MM.1S (cell line): Measurements from ENCODE around the gene KRT74.

ENCODE experiments used
- DNase-seq: peaks from one replicate; pipeline ENCODE4 v3.0.0-alpha.2; 2015
- H2AFZ ChIP-seq: fragments of 300-600 bp; sonication (generic); 2 replicates; pipeline ENCODE4 v1.6.0; 2016; ENCODE audit warnings: antibody characterized with exemption, low read length
- H3F3A ChIP-seq: fragments of 300-600 bp; sonication (generic); 2 replicates; pipeline ENCODE4 v1.6.1; 2016; ENCODE audit warnings: mild to moderate bottlenecking, antibody characterized with exemption, low read length, moderate library complexity, mixed read lengths; ENCODE audit not compliant: insufficient read depth
- H3K27ac ChIP-seq: fragments of 300-600 bp; sonication (generic); 2 replicates; pipeline ENCODE4 v1.5.1; 2016; ENCODE audit warnings: mild to moderate bottlenecking, low read length
- H3K27me3 ChIP-seq: fragments of 300-600 bp; sonication (generic); replicated peaks from 2 replicates; pipeline ENCODE4 v1.6.0; 2016; ENCODE audit warnings: low read length; ENCODE audit not compliant: insufficient read depth
- H3K36me3 ChIP-seq: fragments of 300-600 bp; sonication (generic); replicated peaks from 2 replicates; pipeline ENCODE4 v1.6.1; 2016; ENCODE audit warnings: mild to moderate bottlenecking, low read length, mixed read lengths; ENCODE audit not compliant: insufficient read depth
- H3K4me1 ChIP-seq: fragments of 300-600 bp; sonication (generic); 2 replicates; pipeline ENCODE4 v1.6.1; 2016; ENCODE audit warnings: low read length, mixed read lengths
- H3K4me2 ChIP-seq: fragments of 300-600 bp; sonication (generic); 2 replicates; pipeline ENCODE4 v1.6.0; 2016; ENCODE audit warnings: low read depth, low read length
- H3K4me3 ChIP-seq: fragments of 300-600 bp; sonication (generic); 2 replicates; pipeline ENCODE4 v1.5.1; 2016; ENCODE audit warnings: low read length, mixed read lengths
- H3K79me2 ChIP-seq: fragments of 300-600 bp; sonication (generic); 2 replicates; pipeline ENCODE4 v1.6.1; 2016; ENCODE audit warnings: mixed run types, low read length, mixed read lengths
- H3K9ac ChIP-seq: fragments of 300-600 bp; sonication (generic); 2 replicates; pipeline ENCODE4 v1.6.1; 2016; ENCODE audit warnings: low read length, mixed read lengths
- H3K9me2 ChIP-seq: fragments of 300-600 bp; sonication (generic); replicated peaks from 2 replicates; pipeline ENCODE4 v1.6.1; 2016; ENCODE audit warnings: mild to moderate bottlenecking, low read length, mixed read lengths; ENCODE audit not compliant: insufficient read depth
- H3K9me3 ChIP-seq: fragments of 300-600 bp; sonication (generic); replicated peaks from 2 replicates; pipeline ENCODE4 v1.6.1; 2016; ENCODE audit warnings: mild to moderate bottlenecking, low read length, mixed read lengths; ENCODE audit not compliant: insufficient read depth
- H4K20me1 ChIP-seq: fragments of 300-600 bp; sonication (generic); 2 replicates; pipeline ENCODE4 v1.6.1; 2016; ENCODE audit warnings: mild to moderate bottlenecking, low read length, moderate library complexity, mixed read lengths; ENCODE audit not compliant: insufficient read depth
- CTCF ChIP-seq: fragments of 300-600 bp; sonication (generic); IDR thresholded peaks from 2 replicates; pipeline ENCODE4 v1.5.1; 2016; ENCODE audit warnings: antibody characterized with exemption, low read length, mixed read lengths
- EZH2 ChIP-seq: fragments of 300-600 bp; sonication (generic); optimal IDR thresholded peaks from 2 replicates; pipeline ENCODE3; 2017; ENCODE audit warnings: low read depth, mild to moderate bottlenecking, antibody characterized with exemption, low read length, mixed read lengths
- EZH2phosphoT487 ChIP-seq: fragments of 300-600 bp; sonication (generic); IDR thresholded peaks from 2 replicates; pipeline ENCODE4 v1.6.1; 2018; ENCODE audit warnings: antibody characterized with exemption, low read length

KRT74 gene

GRCh38 chr12:52613384-52614030, 39.9 kb upstream of the KRT74 start:
- Histone ChIP-seq H3K27me3 (peaks cover 71% of the 10 kb centered on the region), H3K36me3 (no peaks in the 10 kb centered on the region), H3K9ac (no peak overlapping the region), H3K4me3 (no peak overlapping the region), H3K4me1 (no peaks in the 10 kb centered on the region), H3K79me2 (no peaks in the 10 kb centered on the region), H3F3A (no peaks in the 10 kb centered on the region), H3K9me2 (no peaks in the 10 kb centered on the region), H4K20me1 (no peaks in the 10 kb centered on the region), H3K4me2 (no peak overlapping the region), H2AFZ (no peak overlapping the region), H3K9me3 (no peaks in the 10 kb centered on the region), H3K27ac (no peak overlapping the region)
- TF ChIP-seq CTCF: no peak
- no peak for TF ChIP-seq EZH2phosphoT487
- no peak for TF ChIP-seq EZH2
- no peak for DNase-seq

GRCh38 chr12:52612431-52613383, 39.1 kb upstream of the KRT74 start:
- TF ChIP-seq EZH2phosphoT487 (no peak), EZH2 (no peak), CTCF (no peak)
- Histone ChIP-seq H3F3A (no peaks in the 10 kb centered on the region), H3K4me3 (no peak overlapping the region), H3K9me3 (no peaks in the 10 kb centered on the region), H3K79me2 (no peaks in the 10 kb centered on the region), H3K4me2 (no peak overlapping the region), H3K9ac (no peak overlapping the region), H2AFZ (no peak overlapping the region), H3K36me3 (no peaks in the 10 kb centered on the region), H3K27me3 (peaks cover 71% of the 10 kb centered on the region), H4K20me1 (no peaks in the 10 kb centered on the region), H3K4me1 (no peaks in the 10 kb centered on the region), H3K27ac (no peak overlapping the region), H3K9me2 (no peaks in the 10 kb centered on the region)
- no peak for DNase-seq

- no peak overlapping the region for H3K4me3 ChIP-seq
- no peak for DNase-seq
- H3K36me3 ChIP-seq: no peaks in the 10 kb centered on the region
- no peak overlapping the region for H3K9ac ChIP-seq
- H3K9me2 ChIP-seq: no peaks in the 10 kb centered on the region
- TF ChIP-seq EZH2phosphoT487 (no peak), EZH2 (no peak), CTCF (no peak)
- peaks cover 62% of the 10 kb centered on the region for H3K27me3 ChIP-seq
- no peaks in the 10 kb centered on the region for H3K4me1 ChIP-seq
- no peaks in the 10 kb centered on the region for H3F3A ChIP-seq
- no peak overlapping the region for H3K27ac ChIP-seq
- H4K20me1 ChIP-seq: no peaks in the 10 kb centered on the region
- H3K4me2 ChIP-seq: no peak overlapping the region
- no peaks in the 10 kb centered on the region for H3K79me2 ChIP-seq
- no peaks in the 10 kb centered on the region for H3K9me3 ChIP-seq
- no peak overlapping the region for H2AFZ ChIP-seq
Measured at GRCh38 chr12:52611080-52611468, 37.4 kb upstream of the KRT74 start.
